A673 (cell line): Measurements from ENCODE around the gene DYNLT3. TPM values are rescaled to one million over a fixed set of nuclear protein-coding genes. Genes with fewer than 3 reads are reported as not detected.

ENCODE experiments used
- BruUV-seq: library from RNA; stranded (reverse); fragments of 400-500 nt; replicated peaks from 2 replicates; lab custom pipeline; 2021; lab: Mats Ljungman, UMichigan
- CTCF ChIA-PET: fragments of 300-600 bp; sonication (Branson Sonifier 250); formaldehyde crosslinking; loops from one replicate; lab custom pipeline; 2022; ENCODE audit warnings: antibody characterized with exemption; lab: Charles Lee
- POLR2A ChIA-PET: fragments of 300-600 bp; sonication (Branson Sonifier 250); formaldehyde crosslinking; loops from one replicate; lab custom pipeline; 2022; ENCODE audit warnings: antibody characterized with exemption; ENCODE audit not compliant: low non-redundant PET; lab: Charles Lee
- DNase-seq: peaks from one replicate; pipeline ENCODE4 v3.0.0-alpha.2; 2015; ENCODE audit warnings: low spot score
- H3K27ac ChIP-seq: fragments of 200-600 bp; sonication (generic); 2 replicates; pipeline ENCODE4 v1.5.1; 2016; ENCODE audit warnings: mixed run types, low read depth, mild to moderate bottlenecking, mixed read lengths, antibody characterized with exemption, low read length; ENCODE audit not compliant: poor library complexity, severe bottlenecking
- H3K27me3 ChIP-seq: fragments of 200-600 bp; sonication (generic); replicated peaks from 2 replicates; pipeline ENCODE4 v1.6.1; 2017; ENCODE audit warnings: mixed run types, low read depth, mild to moderate bottlenecking, mixed read lengths, antibody characterized with exemption, low read length; ENCODE audit not compliant: insufficient read depth, poor library complexity
- H3K36me3 ChIP-seq: fragments of 200-600 bp; sonication (generic); 2 replicates; pipeline ENCODE4 v1.6.1; 2016; ENCODE audit warnings: mixed run types, mild to moderate bottlenecking, mixed read lengths, antibody characterized with exemption, low read length; ENCODE audit not compliant: insufficient read depth, poor library complexity, severe bottlenecking
- H3K4me1 ChIP-seq: fragments of 200-600 bp; sonication (generic); 2 replicates; pipeline ENCODE4 v1.6.1; 2017; ENCODE audit warnings: mixed run types, mild to moderate bottlenecking, mixed read lengths, antibody characterized with exemption, low read length; ENCODE audit not compliant: insufficient read depth, poor library complexity, severe bottlenecking
- H3K4me3 ChIP-seq: fragments of 200-600 bp; sonication (generic); 2 replicates; pipeline ENCODE4 v1.5.1; 2016; ENCODE audit warnings: low read depth, mixed run types, mild to moderate bottlenecking, mixed read lengths, low read length; ENCODE audit not compliant: poor library complexity, severe bottlenecking
- H3K9me3 ChIP-seq: fragments of 200-600 bp; sonication (generic); 2 replicates; pipeline ENCODE4 v1.6.1; 2016; ENCODE audit warnings: mixed run types, low read depth, mild to moderate bottlenecking, mixed read lengths, antibody characterized with exemption, low read length; ENCODE audit not compliant: poor library complexity, severe bottlenecking
- EZH2 ChIP-seq: fragments of 200-600 bp; sonication (generic); IDR thresholded peaks from 2 replicates; pipeline ENCODE4 v1.6.1; 2017; ENCODE audit warnings: borderline replicate concordance, low read depth, mild to moderate bottlenecking, mixed read lengths, antibody characterized with exemption, low read length; ENCODE audit not compliant: poor library complexity, severe bottlenecking
- intact Hi-C: fragments of 100-400 bp; cut with micrococcal nuclease; formaldehyde crosslinking; loops from one replicate; pipeline ENCODE4 v1.10.0; 2022; ENCODE audit not compliant: unreplicated experiment
- total RNA-seq: library from RNA; stranded (reverse); gene quantifications from 2 replicates; pipeline ENCODE4 v1.2.3, GENCODE V29; 2021
- TF ChIP-seq, protein P1 (sequence below): fragments of 300-800, 200-600 bp; sonication (generic); conservative IDR thresholded peaks from 2 replicates; pipeline ENCODE4 v1.5.1; 2017; ENCODE audit warnings: low read depth, mild to moderate bottlenecking, antibody characterized with exemption, low read length, moderate library complexity, mixed read lengths

DYNLT3 gene
- total RNA-seq, 1 experiment from 2014 or later: 38.3 TPM

DNA sequence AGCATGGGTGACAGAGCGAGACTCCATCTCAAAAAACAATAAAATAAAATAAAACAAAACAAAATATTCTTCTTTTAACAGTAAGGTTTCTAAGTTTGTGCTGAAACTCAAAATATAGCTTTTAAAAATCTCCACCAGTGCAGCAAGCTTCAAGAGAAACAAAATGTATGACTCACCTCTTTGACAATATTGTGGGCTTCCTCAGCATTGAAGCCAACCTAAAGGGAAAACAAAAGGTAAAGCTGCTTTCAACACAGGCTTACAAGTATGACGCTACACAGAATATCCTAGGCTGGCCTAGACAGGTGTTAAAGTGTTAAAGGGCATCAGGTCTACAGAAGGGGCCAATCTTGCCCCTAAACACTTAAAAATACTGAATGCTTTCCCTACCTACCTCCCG lies 1.2 kb downstream of the DYNLT3 start:
- H3K36me3 ChIP-seq: no peaks in the 10 kb centered on the region
- H3K27ac ChIP-seq: no peak overlapping the region
- H3K9me3 ChIP-seq: no peaks in the 10 kb centered on the region
- intact Hi-C loops: no loop called here
- POLR2A ChIA-PET: no interaction called here
- CTCF ChIA-PET: no interaction called here
- no peaks in the 10 kb centered on the region for H3K4me1 ChIP-seq
- H3K27me3 ChIP-seq: no peaks in the 10 kb centered on the region
- no TSS peak for BruUV-seq
- TF ChIP-seq, protein P1, sequence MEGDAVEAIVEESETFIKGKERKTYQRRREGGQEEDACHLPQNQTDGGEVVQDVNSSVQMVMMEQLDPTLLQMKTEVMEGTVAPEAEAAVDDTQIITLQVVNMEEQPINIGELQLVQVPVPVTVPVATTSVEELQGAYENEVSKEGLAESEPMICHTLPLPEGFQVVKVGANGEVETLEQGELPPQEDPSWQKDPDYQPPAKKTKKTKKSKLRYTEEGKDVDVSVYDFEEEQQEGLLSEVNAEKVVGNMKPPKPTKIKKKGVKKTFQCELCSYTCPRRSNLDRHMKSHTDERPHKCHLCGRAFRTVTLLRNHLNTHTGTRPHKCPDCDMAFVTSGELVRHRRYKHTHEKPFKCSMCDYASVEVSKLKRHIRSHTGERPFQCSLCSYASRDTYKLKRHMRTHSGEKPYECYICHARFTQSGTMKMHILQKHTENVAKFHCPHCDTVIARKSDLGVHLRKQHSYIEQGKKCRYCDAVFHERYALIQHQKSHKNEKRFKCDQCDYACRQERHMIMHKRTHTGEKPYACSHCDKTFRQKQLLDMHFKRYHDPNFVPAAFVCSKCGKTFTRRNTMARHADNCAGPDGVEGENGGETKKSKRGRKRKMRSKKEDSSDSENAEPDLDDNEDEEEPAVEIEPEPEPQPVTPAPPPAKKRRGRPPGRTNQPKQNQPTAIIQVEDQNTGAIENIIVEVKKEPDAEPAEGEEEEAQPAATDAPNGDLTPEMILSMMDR: no peak
- no peak for TF ChIP-seq EZH2
- no peak for DNase-seq
- peak overlapping the region; percentile 70 for H3K4me3 ChIP-seq

DNA sequence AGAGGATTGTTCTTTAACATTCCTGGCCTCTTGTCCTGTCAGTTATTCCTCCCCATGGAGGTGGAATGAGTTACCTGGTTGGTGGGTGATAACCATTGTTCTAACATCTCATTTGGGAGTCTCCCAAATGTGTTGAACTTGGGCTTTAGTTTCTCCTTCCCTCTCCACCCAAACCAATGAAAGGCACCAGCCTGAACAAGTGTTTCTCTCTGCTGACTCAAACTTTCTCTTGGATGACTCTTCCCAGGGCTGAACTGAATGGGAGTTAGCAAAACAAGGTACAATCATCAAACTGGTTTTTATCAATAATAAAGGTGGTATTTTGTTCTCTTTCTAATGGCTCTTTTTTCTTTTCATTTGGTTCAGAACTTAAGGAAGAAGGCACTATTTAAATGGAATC lies 2.7 kb downstream of the DYNLT3 start:
- H3K4me1 ChIP-seq: no peaks in the 10 kb centered on the region
- intact Hi-C loops: no loop called here
- CTCF ChIA-PET: no interaction called here
- no TSS peak for BruUV-seq
- no peaks in the 10 kb centered on the region for H3K36me3 ChIP-seq
- POLR2A ChIA-PET: no interaction called here
- no peak for DNase-seq
- H3K4me3 ChIP-seq: no peak overlapping the region
- no peak for TF ChIP-seq EZH2
- TF ChIP-seq, protein P1: no peak
- no peaks in the 10 kb centered on the region for H3K9me3 ChIP-seq
- no peak overlapping the region for H3K27ac ChIP-seq
- H3K27me3 ChIP-seq: no peaks in the 10 kb centered on the region

DNA sequence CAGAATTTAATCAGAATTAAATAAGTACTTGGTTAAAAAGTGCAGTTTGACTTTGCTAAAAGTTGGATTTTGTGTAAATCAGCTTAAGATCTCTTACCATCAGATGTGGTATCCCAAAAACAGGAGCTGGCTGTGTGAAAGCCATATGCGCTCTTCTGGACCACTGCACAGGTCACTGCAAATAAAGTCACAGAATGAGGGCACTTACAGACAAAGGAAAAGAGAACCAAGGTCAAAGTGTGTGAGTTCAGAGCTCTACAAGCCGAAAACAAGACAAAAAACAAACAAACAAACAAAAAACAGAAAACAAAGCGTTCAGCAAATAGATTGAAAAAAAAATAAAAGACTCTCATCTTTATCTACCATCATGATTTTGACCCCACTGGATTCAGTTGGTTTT lies 6.4 kb downstream of the DYNLT3 start:
- Histone ChIP-seq H3K9me3 (no peaks in the 10 kb centered on the region), H3K27me3 (no peaks in the 10 kb centered on the region), H3K36me3 (no peaks in the 10 kb centered on the region), H3K27ac (no peak overlapping the region), H3K4me1 (no peaks in the 10 kb centered on the region), H3K4me3 (no peak overlapping the region)
- POLR2A ChIA-PET: no interaction called here
- no TSS peak for BruUV-seq
- intact Hi-C loops: no loop called here
- CTCF ChIA-PET: no interaction called here
- TF ChIP-seq, protein P1: no peak
- no peak for TF ChIP-seq EZH2
- no peak for DNase-seq
